ENCODE measurements around the gene DNAJB14. TPM values are rescaled to one million over a fixed set of nuclear protein-coding genes. Genes with fewer than 3 reads are reported as not detected.

Gene DNAJB14
- total RNA-seq, 1 donor from 2014 or later = 35.9 TPM

- no peak for TF ChIP-seq CTCF (IDR thresholded peaks at IDR 0.05; ENCODE audit: partially characterized antibody, unreplicated experiment)
- H3K9me3 Mint-ChIP-seq (ENCODE audit: unreplicated experiment) = no peaks in the 10 kb centered on the region
- no peak for DNase-seq
- no peak overlapping the region for H3K4me3 Mint-ChIP-seq (ENCODE audit: unreplicated experiment)
- H3K27me3 Mint-ChIP-seq (ENCODE audit: unreplicated experiment) = no peaks in the 10 kb centered on the region
- no peak overlapping the region for H3K27ac Mint-ChIP-seq (ENCODE audit: unreplicated experiment)
- H3K4me1 Mint-ChIP-seq (ENCODE audit: low read depth, unreplicated experiment) = no peaks in the 10 kb centered on the region
- no peaks in the 10 kb centered on the region for H3K36me3 Mint-ChIP-seq (ENCODE audit: unreplicated experiment)
These were observed 37.0 kb upstream of the DNAJB14 start for GRCh38 chr4:99983289-99983943.

- H3K4me3 Mint-ChIP-seq (ENCODE audit: unreplicated experiment) = no peak overlapping the region
- peaks cover under 1% of the 10 kb centered on the region for H3K27me3 Mint-ChIP-seq (ENCODE audit: unreplicated experiment)
- H3K36me3 Mint-ChIP-seq (ENCODE audit: unreplicated experiment) = no peaks in the 10 kb centered on the region
- no peak for DNase-seq
- H3K4me1 Mint-ChIP-seq (ENCODE audit: low read depth, unreplicated experiment) = no peaks in the 10 kb centered on the region
- H3K27ac Mint-ChIP-seq (ENCODE audit: unreplicated experiment) = no peak overlapping the region
- no peak for TF ChIP-seq CTCF (IDR thresholded peaks at IDR 0.05; ENCODE audit: partially characterized antibody, unreplicated experiment)
- no peaks in the 10 kb centered on the region for H3K9me3 Mint-ChIP-seq (ENCODE audit: unreplicated experiment)
These were observed 33.5 kb upstream of the DNAJB14 start for GRCh38 chr4:99979872-99980271.

GRCh38 chr4:99971453-99972111 is 25.2 kb upstream of the DNAJB14 start:
- TF ChIP-seq CTCF (IDR thresholded peaks at IDR 0.05; ENCODE audit: partially characterized antibody, unreplicated experiment) = no peak
- Mint-ChIP-seq H3K9me3 (ENCODE audit: unreplicated experiment) (peaks cover 3% of the 10 kb centered on the region), H3K4me3 (ENCODE audit: unreplicated experiment) (no peak overlapping the region), H3K27ac (ENCODE audit: unreplicated experiment) (no peak overlapping the region), H3K4me1 (ENCODE audit: low read depth, unreplicated experiment) (no peaks in the 10 kb centered on the region), H3K36me3 (ENCODE audit: unreplicated experiment) (no peaks in the 10 kb centered on the region), H3K27me3 (ENCODE audit: unreplicated experiment) (peaks cover 2% of the 10 kb centered on the region)
- DNase-seq = no peak

- Mint-ChIP-seq H3K4me3 (ENCODE audit: unreplicated experiment) (no peak overlapping the region), H3K4me1 (ENCODE audit: low read depth, unreplicated experiment) (no peaks in the 10 kb centered on the region), H3K9me3 (ENCODE audit: unreplicated experiment) (peaks cover 3% of the 10 kb centered on the region), H3K27ac (ENCODE audit: unreplicated experiment) (no peak overlapping the region), H3K27me3 (ENCODE audit: unreplicated experiment) (no peaks in the 10 kb centered on the region), H3K36me3 (ENCODE audit: unreplicated experiment) (no peaks in the 10 kb centered on the region)
- DNase-seq = no peak
- TF ChIP-seq CTCF (IDR thresholded peaks at IDR 0.05; ENCODE audit: partially characterized antibody, unreplicated experiment) = no peak
These were observed 21.9 kb upstream of the DNAJB14 start for GRCh38 chr4:99968330-99968729.

GRCh38 chr4:99966692-99967091 is 20.3 kb upstream of the DNAJB14 start:
- no peaks in the 10 kb centered on the region for H3K36me3 Mint-ChIP-seq (ENCODE audit: unreplicated experiment)
- H3K27ac Mint-ChIP-seq (ENCODE audit: unreplicated experiment) = no peak overlapping the region
- no peak for DNase-seq

More at GRCh38 chr4:99966692-99967091, 20.3 kb upstream of the DNAJB14 start:
- Mint-ChIP-seq H3K27me3 (ENCODE audit: unreplicated experiment) (no peaks in the 10 kb centered on the region), H3K4me1 (ENCODE audit: low read depth, unreplicated experiment) (no peaks in the 10 kb centered on the region), H3K9me3 (ENCODE audit: unreplicated experiment) (peaks cover 3% of the 10 kb centered on the region), H3K4me3 (ENCODE audit: unreplicated experiment) (no peak overlapping the region)
- no peak for TF ChIP-seq CTCF (IDR thresholded peaks at IDR 0.05; ENCODE audit: partially characterized antibody, unreplicated experiment)
